Neural cell (in vitro differentiated cells): ENCODE data around the gene SLC24A1.

Experiments used
- EP300 ChIP-seq: fragments of 450-650 bp; conservative IDR thresholded peaks from 2 replicates; pipeline ENCODE4 v1.6.1; 2014; ENCODE audit warnings: antibody characterized with exemption, mild to moderate bottlenecking, moderate library complexity; ENCODE audit not compliant: poor library complexity, severe bottlenecking
- EZH2 ChIP-seq: fragments of 200-600, 300-800 bp; shearing (Covaris generic), sonication (generic); IDR thresholded peaks from 2 replicates; pipeline ENCODE4 v1.6.1; 2014; ENCODE audit warnings: antibody characterized with exemption, low read length, borderline replicate concordance, mild to moderate bottlenecking; ENCODE audit not compliant: insufficient read depth, poor library complexity, severe bottlenecking
- POLR2AphosphoS5 ChIP-seq: IDR thresholded peaks from 2 replicates; pipeline ENCODE4 v1.6.1; 2012
- TF ChIP-seq, protein P1 (sequence below): IDR thresholded peaks from 2 replicates; pipeline ENCODE4 v1.6.1; 2012; ENCODE audit warnings: borderline replicate concordance
- TF ChIP-seq, protein P2 (sequence below): fragments of 450-650 bp; IDR thresholded peaks from 2 replicates; pipeline ENCODE4 v1.5.1; 2014; ENCODE audit warnings: antibody characterized with exemption, mild to moderate bottlenecking, moderate library complexity; ENCODE audit not compliant: poor library complexity, severe bottlenecking

DNA sequence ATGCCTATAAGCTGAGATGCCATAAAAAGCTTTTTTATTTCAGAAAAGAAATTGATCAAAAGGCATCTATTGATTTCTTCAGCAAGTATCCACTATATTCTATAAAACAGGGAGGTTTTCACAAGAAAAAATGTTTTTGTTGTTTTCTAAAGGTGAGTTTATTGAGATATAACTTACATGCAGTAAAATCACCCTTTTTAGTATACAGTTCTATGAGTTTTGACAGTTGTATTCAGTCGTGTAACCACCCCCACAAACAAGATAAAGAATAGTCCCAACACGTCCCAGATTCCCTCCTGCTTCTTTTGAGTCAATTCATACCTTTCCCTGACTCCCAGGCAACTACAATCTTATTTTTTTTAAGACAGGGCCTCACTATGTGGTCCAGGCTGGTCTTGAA, 18.6 kb upstream of the SLC24A1 start:
- TF ChIP-seq, protein P1, sequence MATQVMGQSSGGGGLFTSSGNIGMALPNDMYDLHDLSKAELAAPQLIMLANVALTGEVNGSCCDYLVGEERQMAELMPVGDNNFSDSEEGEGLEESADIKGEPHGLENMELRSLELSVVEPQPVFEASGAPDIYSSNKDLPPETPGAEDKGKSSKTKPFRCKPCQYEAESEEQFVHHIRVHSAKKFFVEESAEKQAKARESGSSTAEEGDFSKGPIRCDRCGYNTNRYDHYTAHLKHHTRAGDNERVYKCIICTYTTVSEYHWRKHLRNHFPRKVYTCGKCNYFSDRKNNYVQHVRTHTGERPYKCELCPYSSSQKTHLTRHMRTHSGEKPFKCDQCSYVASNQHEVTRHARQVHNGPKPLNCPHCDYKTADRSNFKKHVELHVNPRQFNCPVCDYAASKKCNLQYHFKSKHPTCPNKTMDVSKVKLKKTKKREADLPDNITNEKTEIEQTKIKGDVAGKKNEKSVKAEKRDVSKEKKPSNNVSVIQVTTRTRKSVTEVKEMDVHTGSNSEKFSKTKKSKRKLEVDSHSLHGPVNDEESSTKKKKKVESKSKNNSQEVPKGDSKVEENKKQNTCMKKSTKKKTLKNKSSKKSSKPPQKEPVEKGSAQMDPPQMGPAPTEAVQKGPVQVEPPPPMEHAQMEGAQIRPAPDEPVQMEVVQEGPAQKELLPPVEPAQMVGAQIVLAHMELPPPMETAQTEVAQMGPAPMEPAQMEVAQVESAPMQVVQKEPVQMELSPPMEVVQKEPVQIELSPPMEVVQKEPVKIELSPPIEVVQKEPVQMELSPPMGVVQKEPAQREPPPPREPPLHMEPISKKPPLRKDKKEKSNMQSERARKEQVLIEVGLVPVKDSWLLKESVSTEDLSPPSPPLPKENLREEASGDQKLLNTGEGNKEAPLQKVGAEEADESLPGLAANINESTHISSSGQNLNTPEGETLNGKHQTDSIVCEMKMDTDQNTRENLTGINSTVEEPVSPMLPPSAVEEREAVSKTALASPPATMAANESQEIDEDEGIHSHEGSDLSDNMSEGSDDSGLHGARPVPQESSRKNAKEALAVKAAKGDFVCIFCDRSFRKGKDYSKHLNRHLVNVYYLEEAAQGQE, result no peak
- TF ChIP-seq EZH2 (no peak), POLR2AphosphoS5 (no peak), EP300 (no peak)
- TF ChIP-seq, protein P2, sequence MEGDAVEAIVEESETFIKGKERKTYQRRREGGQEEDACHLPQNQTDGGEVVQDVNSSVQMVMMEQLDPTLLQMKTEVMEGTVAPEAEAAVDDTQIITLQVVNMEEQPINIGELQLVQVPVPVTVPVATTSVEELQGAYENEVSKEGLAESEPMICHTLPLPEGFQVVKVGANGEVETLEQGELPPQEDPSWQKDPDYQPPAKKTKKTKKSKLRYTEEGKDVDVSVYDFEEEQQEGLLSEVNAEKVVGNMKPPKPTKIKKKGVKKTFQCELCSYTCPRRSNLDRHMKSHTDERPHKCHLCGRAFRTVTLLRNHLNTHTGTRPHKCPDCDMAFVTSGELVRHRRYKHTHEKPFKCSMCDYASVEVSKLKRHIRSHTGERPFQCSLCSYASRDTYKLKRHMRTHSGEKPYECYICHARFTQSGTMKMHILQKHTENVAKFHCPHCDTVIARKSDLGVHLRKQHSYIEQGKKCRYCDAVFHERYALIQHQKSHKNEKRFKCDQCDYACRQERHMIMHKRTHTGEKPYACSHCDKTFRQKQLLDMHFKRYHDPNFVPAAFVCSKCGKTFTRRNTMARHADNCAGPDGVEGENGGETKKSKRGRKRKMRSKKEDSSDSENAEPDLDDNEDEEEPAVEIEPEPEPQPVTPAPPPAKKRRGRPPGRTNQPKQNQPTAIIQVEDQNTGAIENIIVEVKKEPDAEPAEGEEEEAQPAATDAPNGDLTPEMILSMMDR, result no peak
